Keratinocyte (primary cell): ENCODE results near the gene SLC6A8. TPM values are rescaled to one million over a fixed set of nuclear protein-coding genes. Genes with fewer than 3 reads are reported as not detected.

Source experiments
- DNase-seq: peaks from one replicate; pipeline ENCODE4 v3.0.0-alpha.2; 2011; ENCODE audit warnings: low read depth, missing footprints, low spot score
- FAIRE-seq: peaks from 2 replicates; lab custom pipeline; 2011; peaks lifted over from hg19 to GRCh38; lab: Jason Lieb, UNC
- H2AFZ ChIP-seq: 2 replicates; pipeline ENCODE4 v1.6.0; 2012; ENCODE audit warnings: low read length, control low read depth, inconsistent platforms; ENCODE audit not compliant: control insufficient read depth
- H3K27ac ChIP-seq: 2 replicates; pipeline ENCODE4 v1.5.1; 2011; ENCODE audit warnings: low read length; ENCODE audit not compliant: control insufficient read depth, insufficient read depth
- H3K27me3 ChIP-seq: 3 replicates; pipeline ENCODE4 v1.6.0; 2011; ENCODE audit warnings: low read length; ENCODE audit not compliant: control insufficient read depth, insufficient read depth; ENCODE audit errors: extremely low read depth
- H3K36me3 ChIP-seq, 2 experiments: 2 replicates in 1 of 2; 3 replicates in 1 of 2; pipeline ENCODE4 v1.5.1; 2011; ENCODE audit warnings: low read length in 2 of 2, mild to moderate bottlenecking in 1 of 2; ENCODE audit not compliant: control insufficient read depth in 2 of 2, insufficient read depth in 2 of 2; ENCODE audit errors: extremely low read depth in 1 of 2
- H3K4me1 ChIP-seq: 3 replicates; pipeline ENCODE4 v1.5.1; 2011; ENCODE audit warnings: low read length; ENCODE audit not compliant: control insufficient read depth, insufficient read depth; ENCODE audit errors: extremely low read depth
- H3K4me2 ChIP-seq: 3 replicates; pipeline ENCODE4 v1.6.0; 2011; ENCODE audit warnings: low read depth, low read length; ENCODE audit not compliant: control insufficient read depth, insufficient read depth; ENCODE audit errors: extremely low read depth
- H3K4me3 ChIP-seq, 3 experiments: fragments of 200-600 bp in 1 of 3; sonication (generic) in 1 of 3; 2 replicates in 2 of 3; 3 replicates in 1 of 3; pipeline ENCODE4 v1.5.1; 2011 to 2016; ENCODE audit warnings: low read length in 3 of 3, mild to moderate bottlenecking in 3 of 3, control low read depth in 2 of 3, inconsistent platforms in 1 of 3, low read depth in 1 of 3, mixed read lengths in 1 of 3, mixed run types in 1 of 3, moderate library complexity in 1 of 3; ENCODE audit not compliant: control insufficient read depth in 2 of 3, insufficient read depth in 2 of 3; ENCODE audit errors: extremely low read depth in 1 of 3
- H3K79me2 ChIP-seq: 2 replicates; pipeline ENCODE4 v1.6.0; 2012; ENCODE audit warnings: low read length; ENCODE audit not compliant: control insufficient read depth, insufficient read depth
- H3K9ac ChIP-seq: 3 replicates; pipeline ENCODE4 v1.6.0; 2011; ENCODE audit warnings: low read length; ENCODE audit not compliant: control insufficient read depth, insufficient read depth; ENCODE audit errors: extremely low read depth
- H3K9me1 ChIP-seq: 3 replicates; pipeline ENCODE4 v1.6.0; 2011; ENCODE audit warnings: low read length; ENCODE audit not compliant: control insufficient read depth, insufficient read depth; ENCODE audit errors: extremely low read depth
- H3K9me3 ChIP-seq: 2 replicates; pipeline ENCODE4 v1.5.1; 2012; ENCODE audit warnings: low read depth, low read length; ENCODE audit not compliant: control insufficient read depth
- H4K20me1 ChIP-seq: 3 replicates; pipeline ENCODE4 v1.6.0; 2011; ENCODE audit warnings: low read length; ENCODE audit not compliant: control insufficient read depth, insufficient read depth; ENCODE audit errors: extremely low read depth
- CTCF ChIP-seq, 3 experiments: IDR thresholded peaks in 1 of 3; conservative IDR thresholded peaks in 1 of 3; optimal IDR thresholded peaks in 1 of 3; 2 replicates in 2 of 3; 3 replicates in 1 of 3; pipeline versions ENCODE3 to v1.5.1; 2011; ENCODE audit warnings: low read length in 3 of 3, mild to moderate bottlenecking in 3 of 3, moderate library complexity in 2 of 3, control low read depth in 1 of 3, inconsistent platforms in 1 of 3; ENCODE audit not compliant: insufficient read depth in 2 of 3; ENCODE audit errors: extremely low read depth in 1 of 3
- EZH2 ChIP-seq: IDR thresholded peaks from one replicate; pipeline ENCODE4 v1.6.1; 2012; ENCODE audit warnings: inconsistent platforms, mild to moderate bottlenecking, low read length, moderate library complexity
- dilution Hi-C: fragments of 300-500 bp; cut with MboI; formaldehyde crosslinking; loops from one replicate; pipeline ENCODE4 v1.7.0; 2020; ENCODE audit warnings: low sequenced_read_pairs; ENCODE audit not compliant: extremely low pct_ligation_motif_present
- polyA plus RNA-seq, 5 experiments: library from polyadenylated mRNA; depleted of rRNA in 3 of 5; stranded (reverse) in 3 of 5; stranded (forward) in 1 of 5; unstranded in 1 of 5; fragments of >200 nt; gene quantifications; 1 replicate in 1 of 5; 2 replicates in 3 of 5; 3 replicates in 1 of 5; pipeline versions ENCODE4 v1.2.1 to v1.2.3, GENCODE V29; 2011 to 2012; ENCODE audit warnings: missing spikeins in 2 of 5, low read depth in 1 of 5, low replicate concordance in 1 of 5

The SLC6A8 gene
- polyA plus RNA-seq, 1 donor (not counting 4 experiments of a cell fraction or from before 2014, with no cell fraction given) = 33.6 TPM

GRCh38 chrX:153688911-153689590 lies 1.3 kb downstream of the SLC6A8 start:
- H3K9me3 ChIP-seq = no peaks in the 10 kb centered on the region
- H3K27ac ChIP-seq = no peak overlapping the region
- no peak for TF ChIP-seq CTCF (optimal IDR thresholded peaks at IDR 0.05 in 1 of 3, IDR thresholded peaks at IDR 0.05 in 1 of 3, conservative IDR thresholded peaks at IDR 0.05 in 1 of 3; ENCODE audit: extremely low read depth in 1 of 3, insufficient read depth in 2 of 3, low read length in 3 of 3)
- TF ChIP-seq EZH2 = no peak
- H3K9ac ChIP-seq = peak overlapping the region; percentile 52
- peak overlapping the region; percentile 71 for H3K4me2 ChIP-seq
- H4K20me1 ChIP-seq = no peaks in the 10 kb centered on the region
- H3K27me3 ChIP-seq = no peaks in the 10 kb centered on the region
- DNase-seq (no peak), FAIRE-seq (no peak)
- H3K4me3 ChIP-seq = peak overlapping the region; percentile 48 to 60 (median 48)
- H2AFZ ChIP-seq = no peak overlapping the region
- H3K36me3 ChIP-seq = no peaks in the 10 kb centered on the region
- peaks cover 11% of the 10 kb centered on the region for H3K79me2 ChIP-seq
- dilution Hi-C loops = no loop called here
- H3K4me1 ChIP-seq = peaks cover 8% of the 10 kb centered on the region
- no peaks in the 10 kb centered on the region for H3K9me1 ChIP-seq

- Histone ChIP-seq H3K79me2 (peaks cover 11% of the 10 kb centered on the region), H3K9me3 (no peaks in the 10 kb centered on the region), H3K9ac (peak overlapping the region; percentile 13), H2AFZ (no peak overlapping the region), H3K4me2 (peak overlapping the region; percentile 71), H3K9me1 (no peaks in the 10 kb centered on the region), H4K20me1 (no peaks in the 10 kb centered on the region), H3K36me3 (no peaks in the 10 kb centered on the region), H3K27ac (peak overlapping the region; percentile 49), H3K4me1 (peaks cover 8% of the 10 kb centered on the region), H3K27me3 (no peaks in the 10 kb centered on the region), H3K4me3 (peak overlapping the region; percentile 48 to 60 (median 48))
- dilution Hi-C loops = no loop called here
- TF ChIP-seq EZH2 = no peak
- peak in 2 of 3 experiments; percentile 14 to 19 for TF ChIP-seq CTCF (optimal IDR thresholded peaks at IDR 0.05 in 1 of 3, IDR thresholded peaks at IDR 0.05 in 1 of 3, conservative IDR thresholded peaks at IDR 0.05 in 1 of 3; ENCODE audit: extremely low read depth in 1 of 3, insufficient read depth in 2 of 3, low read length in 3 of 3)
- FAIRE-seq (no peak), DNase-seq (no peak)
Measured at GRCh38 chrX:153689654-153690465, 2.1 kb downstream of the SLC6A8 start.
